Esophagus muscularis mucosa (tissue), 3 donors: ENCODE data around the gene ANTXRL.

Experiments
- CTCF ChIP-seq, 3 experiments: fragments of 200-600 bp in 2 of 3; fragments of 450-650 bp in 1 of 3; sonication (generic) in 2 of 3; IDR thresholded peaks; one replicate each; pipeline ENCODE4 v1.5.1; 2017 to 2019; ENCODE audit warnings: antibody characterized with exemption in 3 of 3, mild to moderate bottlenecking in 2 of 3, moderate library complexity in 1 of 3
- POLR2A ChIP-seq: fragments of 450-650 bp; IDR thresholded peaks from one replicate; pipeline ENCODE4 v1.6.1; 2017; ENCODE audit warnings: antibody characterized with exemption, moderate library complexity, mild to moderate bottlenecking, low read depth
- POLR2AphosphoS5 ChIP-seq, 2 donors: sonication (generic); formaldehyde crosslinking; IDR thresholded peaks; one replicate each; pipeline ENCODE4 v1.6.1; 2017; ENCODE audit warnings: antibody characterized with exemption in 2 of 2

DNA sequence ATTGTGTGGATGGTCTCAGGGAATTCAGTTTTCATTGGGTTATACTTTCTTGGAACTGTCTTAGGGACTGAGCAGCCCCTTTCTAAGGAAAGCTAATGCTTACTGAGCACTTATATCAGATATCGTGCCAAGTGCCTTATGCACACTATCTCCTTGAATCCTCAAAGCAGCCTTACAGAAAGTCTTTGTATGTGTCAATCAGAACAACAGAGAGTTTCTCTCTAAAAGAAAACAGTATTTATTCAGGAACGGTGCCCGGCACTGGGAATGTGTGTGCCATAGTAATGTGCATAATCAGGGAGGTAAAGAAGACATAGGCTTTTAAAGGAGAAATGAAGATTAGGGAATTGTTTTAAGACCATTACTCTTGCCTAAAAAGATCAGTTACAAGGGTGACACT lies 17.3 kb downstream of the ANTXRL start:
- TF ChIP-seq CTCF (IDR thresholded peaks at IDR 0.05) (no peak), POLR2AphosphoS5 (IDR thresholded peaks at IDR 0.05) (no peak), POLR2A (no peak)
